Activated CD8-positive, alpha-beta memory T cell treated with anti-CD3 and anti-CD28 coated beads, Interleukin-2, amount 50 U/mL, for 24 hours (primary cell): ENCODE results near the gene TRIM46.
"Not testable (repeated sequence)": the region's sequence is repeated elsewhere in the genome, so short reads cannot be mapped to it uniquely, and the experiment has no call there.

ENCODE experiments used
- DNase-seq: peaks from one replicate; pipeline ENCODE4 v3.0.0-alpha.2; 2020; ENCODE audit errors: extremely low read depth

The TRIM46 gene

GRCh38 chr1:155186067-155186793 is 12.6 kb downstream of the TRIM46 start:
- DNase-seq = no peak

- no peak for DNase-seq
These were observed 13.3 kb downstream of the TRIM46 start for GRCh38 chr1:155186794-155187455.

GRCh38 chr1:155187456-155187891 is 13.8 kb downstream of the TRIM46 start:
- no peak for DNase-seq

GRCh38 chr1:155188268-155188667 is 14.6 kb downstream of the TRIM46 start:
- no peak for DNase-seq

- not testable (repeated sequence) for DNase-seq
These were observed 16.3 kb downstream of the TRIM46 start for GRCh38 chr1:155189926-155190325.

- DNase-seq = no peak
These were observed 18.3 kb downstream of the TRIM46 start for GRCh38 chr1:155191904-155192303.

- DNase-seq = no peak
These were observed 19.0 kb downstream of the TRIM46 start for GRCh38 chr1:155192346-155193274.

- DNase-seq = no peak
These were observed 19.8 kb downstream of the TRIM46 start for GRCh38 chr1:155193275-155193990.

GRCh38 chr1:155193991-155194240 is 20.3 kb downstream of the TRIM46 start:
- DNase-seq = not testable (repeated sequence)

GRCh38 chr1:155195201-155196102 is 21.8 kb downstream of the TRIM46 start:
- no peak for DNase-seq

- DNase-seq = no peak
These were observed 22.6 kb downstream of the TRIM46 start for GRCh38 chr1:155196103-155196892.

- no peak for DNase-seq
These were observed 23.4 kb downstream of the TRIM46 start for GRCh38 chr1:155196893-155197638.

GRCh38 chr1:155197901-155198546 is 24.4 kb downstream of the TRIM46 start:
- DNase-seq = no peak

- no peak for DNase-seq
These were observed 24.9 kb downstream of the TRIM46 start for GRCh38 chr1:155198547-155198906.

- DNase-seq = no peak
These were observed 26.1 kb downstream of the TRIM46 start for GRCh38 chr1:155199792-155200191.

GRCh38 chr1:155200920-155201319 is 27.3 kb downstream of the TRIM46 start:
- no peak for DNase-seq

- no peak for DNase-seq
These were observed 28.5 kb downstream of the TRIM46 start for GRCh38 chr1:155202198-155202597.

- no peak for DNase-seq
These were observed 29.3 kb downstream of the TRIM46 start for GRCh38 chr1:155202731-155203515.
